HG03095 (cell line): ENCODE data around the gene AMOTL1.
"Not testable (repeated sequence)": the region's sequence is repeated elsewhere in the genome, so short reads cannot be mapped to it uniquely, and the experiment has no call there.

ENCODE experiments used
- ATAC-seq: cut with Tn5 transposase; IDR thresholded peaks from one replicate; pipeline ENCODE4 v1.9.1; 2021; ENCODE audit warnings: moderate library complexity; ENCODE audit not compliant: unreplicated experiment

AMOTL1 gene

DNA sequence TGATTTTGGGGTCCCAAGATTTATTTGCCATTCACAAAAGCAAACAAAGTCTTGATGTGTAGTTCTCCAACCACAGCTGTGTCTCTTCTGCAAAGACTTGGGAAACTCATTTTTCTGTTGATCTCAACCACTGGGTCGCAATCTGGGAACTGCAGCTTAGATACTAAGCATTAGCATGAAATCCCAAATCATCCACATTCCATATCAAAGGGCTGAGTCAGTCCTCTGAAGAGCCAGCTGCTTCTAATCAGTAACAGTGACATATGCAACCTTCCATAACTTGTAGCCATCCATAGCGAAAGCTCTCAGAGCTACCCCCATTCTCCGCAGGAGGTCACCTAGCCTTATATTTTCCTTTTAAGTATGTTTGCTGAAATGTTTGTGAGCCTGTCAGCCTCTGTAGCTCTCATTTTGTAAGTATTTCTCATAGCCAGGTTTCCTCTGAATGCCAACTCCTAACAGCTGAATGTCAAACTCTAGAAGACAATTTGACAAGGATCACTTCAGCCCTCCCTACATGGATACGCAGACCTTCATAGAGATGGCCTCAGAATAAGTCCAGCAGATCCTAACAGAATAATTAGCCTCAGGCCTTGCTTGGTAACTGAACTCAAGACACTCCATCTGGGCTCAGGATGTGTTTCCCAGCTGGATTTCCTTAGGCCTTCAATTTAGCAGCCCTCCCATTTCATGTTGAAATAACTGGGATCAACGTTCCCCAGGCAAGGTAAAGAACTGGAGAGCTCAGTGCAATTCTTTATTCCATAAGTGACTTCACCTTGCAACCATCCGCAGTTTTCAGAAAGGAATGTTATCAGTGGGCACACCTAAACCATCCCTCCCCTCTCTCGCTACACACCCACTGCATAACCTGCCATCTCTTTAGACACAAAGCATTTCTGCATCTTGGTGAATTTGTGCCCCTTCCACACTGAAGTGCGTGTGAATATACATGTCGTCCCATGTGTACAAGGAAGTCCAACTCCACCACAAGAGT is 44.9 kb downstream of the AMOTL1 start:
- ATAC-seq, result not testable (repeated sequence)

DNA sequence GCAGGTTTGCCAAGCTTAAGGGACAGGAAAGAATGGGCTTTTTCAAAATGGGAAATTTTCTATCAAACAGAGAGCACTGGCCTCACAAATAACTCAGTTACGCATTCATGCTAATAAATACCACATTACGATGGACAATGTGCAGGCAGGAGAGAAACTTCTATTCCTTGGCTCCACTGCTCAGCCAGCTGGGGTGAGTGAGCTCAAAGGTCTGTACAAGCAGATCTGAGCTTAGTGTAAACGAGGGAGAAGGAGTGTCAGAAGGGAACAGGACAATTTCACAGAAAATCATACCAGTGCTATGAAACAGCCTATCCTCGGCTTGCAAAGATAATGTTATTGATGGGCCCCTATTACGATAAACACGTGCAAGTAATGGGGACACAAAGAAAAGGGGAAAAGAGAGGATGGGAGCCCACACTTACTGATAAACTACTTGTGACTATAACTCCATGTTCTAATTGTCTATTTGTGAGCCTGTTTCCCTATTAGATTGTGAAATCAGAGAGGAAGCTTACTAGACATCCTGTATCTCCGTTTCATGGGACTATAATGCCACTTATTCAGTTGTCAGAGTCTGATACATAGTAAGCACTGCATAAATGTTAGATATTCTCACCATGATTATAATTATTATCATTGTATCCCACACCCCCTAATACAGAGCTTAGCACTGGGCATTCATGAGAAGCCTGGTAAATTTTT is 46.3 kb downstream of the AMOTL1 start:
- no peak for ATAC-seq

- no peak for ATAC-seq
These were observed 47.7 kb downstream of the AMOTL1 start for GRCh38 chr11:94815705-94816344.

- ATAC-seq, result no peak
These were observed 52.3 kb downstream of the AMOTL1 start for GRCh38 chr11:94820480-94820879.

GRCh38 chr11:94821439-94821838 is 53.3 kb downstream of the AMOTL1 start:
- no peak for ATAC-seq

GRCh38 chr11:94822080-94822479 is 53.9 kb downstream of the AMOTL1 start:
- no peak for ATAC-seq

DNA sequence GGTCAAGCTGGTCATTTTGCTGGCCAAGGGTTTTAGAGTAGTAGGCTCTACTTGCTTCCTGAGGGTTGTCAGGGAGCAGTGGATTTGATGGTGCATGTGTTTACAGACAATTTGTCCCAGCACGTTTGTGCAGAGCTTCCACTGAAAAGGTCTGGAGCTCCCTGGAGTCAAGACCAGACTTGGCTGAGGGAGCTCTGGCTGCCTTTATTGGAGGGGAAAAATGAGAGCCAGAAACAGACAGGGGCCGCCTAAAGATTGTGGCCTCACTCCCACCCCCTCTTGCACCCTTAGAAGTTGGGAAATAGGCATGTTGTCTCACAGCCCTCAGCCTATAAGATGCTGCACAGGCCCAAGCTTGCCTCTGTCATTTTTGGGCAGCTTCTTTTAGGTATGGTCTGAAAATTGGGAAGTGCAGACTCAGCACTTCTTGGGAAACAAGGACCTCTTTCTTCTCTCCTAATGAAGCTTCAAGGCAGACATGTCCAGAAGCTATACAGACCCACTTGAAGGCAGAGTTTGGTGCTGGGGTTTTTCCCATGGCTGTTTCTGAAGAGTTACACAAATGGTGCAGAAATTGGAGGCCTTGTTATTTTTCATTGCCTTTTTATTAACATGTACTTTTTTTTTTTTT is 55.1 kb downstream of the AMOTL1 start:
- ATAC-seq, result no peak

DNA sequence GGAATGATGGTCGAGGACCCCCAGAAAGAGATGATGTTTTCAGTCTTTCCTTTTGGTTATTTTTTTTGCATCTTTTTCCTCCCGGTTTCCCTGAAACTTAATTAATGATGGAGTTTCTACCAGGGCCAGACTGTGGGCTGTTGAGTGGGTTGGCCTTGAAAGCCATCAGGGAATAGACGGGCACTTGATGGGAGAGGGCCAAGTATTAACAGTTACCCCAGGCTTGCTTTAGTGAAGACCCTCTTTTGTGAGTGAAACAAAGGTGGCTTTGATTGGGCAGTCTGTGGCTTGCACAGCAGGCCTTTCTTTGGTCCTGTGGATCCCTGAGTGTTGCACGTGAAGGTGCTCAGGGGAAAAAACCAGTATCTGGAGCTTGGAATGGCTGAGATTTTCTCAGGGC is 56.9 kb downstream of the AMOTL1 start:
- ATAC-seq, result no peak

- no peak for ATAC-seq
These were observed 57.3 kb downstream of the AMOTL1 start for GRCh38 chr11:94825481-94825880.

GRCh38 chr11:94826415-94826814 is 58.3 kb downstream of the AMOTL1 start:
- ATAC-seq, result no peak

DNA sequence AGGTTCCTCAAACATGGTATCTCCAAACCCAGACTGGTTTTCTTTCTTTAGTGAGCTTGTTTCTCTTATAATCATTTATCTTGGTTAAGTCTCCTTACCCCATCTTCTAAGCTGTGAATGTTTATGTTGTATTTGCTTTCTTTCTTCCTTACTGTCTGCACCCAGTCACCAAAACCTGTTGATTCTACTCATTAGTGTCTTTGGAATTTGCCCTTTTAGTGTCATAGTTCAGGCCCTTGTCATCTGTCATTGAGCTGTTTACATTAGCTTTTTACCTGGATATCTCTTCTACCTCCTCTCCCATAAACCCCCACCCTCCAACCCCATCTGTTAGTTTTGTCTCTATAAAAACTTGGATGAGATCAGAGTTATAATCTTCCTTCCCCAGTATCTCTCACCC is 59.9 kb downstream of the AMOTL1 start:
- no peak for ATAC-seq

DNA sequence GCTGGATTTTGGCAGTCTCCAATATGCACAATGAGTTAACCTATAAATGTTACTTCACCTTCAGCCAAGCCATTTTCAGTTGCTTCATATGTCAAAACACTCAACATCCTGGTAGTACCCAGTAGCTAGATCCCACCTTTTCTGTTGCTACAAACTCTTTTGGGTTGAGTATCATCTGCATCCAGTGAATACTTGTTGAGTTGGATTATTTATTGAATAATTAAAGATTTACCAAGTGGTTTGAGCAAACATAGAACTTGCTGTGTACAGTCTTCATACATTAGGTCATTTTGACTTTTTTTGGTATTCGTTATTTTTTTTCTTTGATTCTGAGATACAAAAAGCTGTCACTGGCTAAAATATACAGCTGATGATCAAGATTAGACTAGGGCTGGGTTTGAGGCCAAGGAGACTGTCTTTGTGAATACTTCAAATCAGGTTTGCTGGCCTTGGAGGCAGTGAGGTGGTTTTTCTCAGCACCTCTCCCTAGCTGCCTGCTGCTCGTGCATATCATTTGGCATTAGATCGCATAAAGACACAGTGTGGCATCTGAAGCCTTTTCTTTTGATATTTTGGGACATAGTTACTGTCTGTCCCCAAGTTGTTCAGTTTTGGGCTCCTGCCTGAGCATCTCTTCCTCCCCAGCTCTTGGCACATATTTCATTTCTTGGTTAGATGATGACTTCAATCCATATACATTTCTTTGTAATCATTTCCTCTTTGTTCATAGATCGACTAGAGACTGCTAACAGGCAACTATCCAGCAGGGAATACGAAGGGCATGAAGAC is 62.8 kb downstream of the AMOTL1 start:
- ATAC-seq, result no peak

GRCh38 chr11:94831529-94831928 is 63.4 kb downstream of the AMOTL1 start:
- ATAC-seq, result no peak

DNA sequence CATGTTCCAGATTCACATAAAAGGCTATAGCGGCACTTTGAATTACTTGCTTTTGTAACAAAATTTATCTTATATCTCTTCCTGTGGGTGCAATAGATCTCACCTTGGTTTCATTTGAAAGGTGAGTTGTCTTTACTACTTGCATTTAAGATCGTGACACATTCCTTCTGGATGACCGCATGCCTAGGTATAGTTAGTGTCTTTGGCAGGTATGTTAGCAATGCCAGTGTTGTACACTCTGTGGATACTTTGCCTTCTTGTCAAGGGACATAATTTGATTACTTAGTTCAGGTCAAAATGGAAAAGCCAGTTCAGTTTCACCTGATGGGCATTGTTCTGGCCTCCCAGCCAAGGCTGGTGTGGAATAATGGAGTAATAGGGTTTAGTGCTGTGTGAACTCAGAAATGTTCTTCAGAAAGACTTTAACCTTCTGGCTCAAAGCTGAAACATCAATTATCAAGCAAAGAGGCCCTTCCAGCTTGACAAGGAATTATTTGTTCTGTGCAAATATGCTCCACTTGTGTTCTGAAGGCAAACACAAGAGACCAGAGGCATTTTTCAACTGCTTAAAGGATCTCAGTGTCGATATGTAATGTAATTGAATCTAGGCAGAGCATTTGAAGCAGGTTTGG is 64.6 kb downstream of the AMOTL1 start:
- ATAC-seq, result no peak

DNA sequence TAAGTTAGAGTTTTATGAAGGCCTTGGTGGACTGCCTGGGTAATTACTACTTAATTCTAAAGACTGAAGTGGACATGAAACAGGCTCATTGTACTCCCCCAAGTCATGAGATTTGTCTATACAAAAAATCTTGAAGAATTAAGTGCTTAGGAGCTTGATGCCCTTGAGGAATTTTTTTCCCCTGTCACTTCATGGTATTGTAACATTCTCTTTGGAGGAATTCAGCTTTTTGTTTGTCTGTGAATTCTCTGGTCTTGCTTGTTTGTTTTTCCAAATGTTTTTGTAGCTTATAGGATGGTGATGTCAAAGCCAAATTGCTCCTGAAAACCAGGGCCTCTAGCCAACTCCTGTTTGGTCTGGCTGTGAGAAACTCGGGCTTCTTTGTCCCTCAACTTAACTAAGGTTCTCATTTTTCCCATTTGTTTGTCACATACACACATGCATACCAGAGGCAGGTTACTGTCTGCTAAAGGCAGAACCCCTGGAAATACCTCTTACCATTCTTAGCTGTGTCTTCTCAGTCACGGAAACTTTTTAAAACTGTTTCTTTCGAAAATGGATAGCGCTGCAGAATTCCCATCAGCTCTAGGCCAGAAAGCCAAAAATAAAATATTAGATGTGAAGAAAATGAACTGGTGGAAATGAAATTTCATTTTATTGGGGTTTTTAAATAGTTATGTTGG is 66.9 kb downstream of the AMOTL1 start:
- ATAC-seq, result no peak

- ATAC-seq, result no peak
These were observed 67.4 kb downstream of the AMOTL1 start for GRCh38 chr11:94835594-94835927.

GRCh38 chr11:94837317-94837716 is 69.2 kb downstream of the AMOTL1 start:
- no peak for ATAC-seq

DNA sequence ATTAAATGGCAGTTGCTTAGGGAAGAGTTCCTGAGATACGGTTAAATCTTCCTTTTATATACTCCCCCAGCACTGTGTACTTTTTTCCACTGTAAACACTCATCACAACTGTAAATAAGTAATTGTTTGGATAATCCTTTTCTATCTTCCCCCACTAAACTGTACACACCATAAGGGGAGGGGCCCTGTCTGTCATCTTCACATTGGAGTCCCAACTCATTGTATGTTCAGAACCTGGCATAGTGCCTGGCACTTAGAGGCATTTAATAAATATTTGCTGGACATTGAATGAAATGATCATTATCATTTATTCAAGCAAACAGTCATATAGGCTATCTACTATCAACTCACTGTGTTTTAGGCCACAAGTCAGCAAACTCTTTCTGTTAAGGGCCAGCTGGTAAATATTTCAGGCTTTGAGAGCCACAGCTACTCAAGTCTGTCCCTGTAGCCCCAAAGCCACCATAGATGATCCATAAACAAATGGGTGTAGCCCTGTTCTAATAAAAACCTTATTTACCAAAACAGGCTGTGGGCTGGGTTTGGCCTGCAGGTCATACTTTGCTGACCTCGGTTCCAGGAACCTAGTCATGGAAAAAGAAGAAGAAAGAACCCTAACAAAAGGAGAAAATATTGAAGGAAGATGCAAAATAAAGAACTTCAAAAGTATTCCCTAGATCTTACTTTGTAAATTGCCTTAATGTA is 70.0 kb downstream of the AMOTL1 start:
- no peak for ATAC-seq

GRCh38 chr11:94840209-94840608 is 72.1 kb downstream of the AMOTL1 start:
- ATAC-seq, result no peak
